Keratinocyte (primary cell): Measurements from ENCODE around the gene CMPK2. TPM values are rescaled to one million over a fixed set of nuclear protein-coding genes. Genes with fewer than 3 reads are reported as not detected.
A peak's percentile ranks its signal among the peaks of the same experiment; 100 is the strongest.

Experiments
- DNase-seq: peaks from one replicate; pipeline ENCODE4 v3.0.0-alpha.2; 2011; ENCODE audit warnings: low read depth, missing footprints, low spot score
- FAIRE-seq: peaks from 2 replicates; lab custom pipeline; 2011; peaks lifted over from hg19 to GRCh38; lab: Jason Lieb, UNC
- H2AFZ ChIP-seq: 2 replicates; pipeline ENCODE4 v1.6.0; 2012; ENCODE audit warnings: low read length, control low read depth, inconsistent platforms; ENCODE audit not compliant: control insufficient read depth
- H3K27ac ChIP-seq: 2 replicates; pipeline ENCODE4 v1.5.1; 2011; ENCODE audit warnings: low read length; ENCODE audit not compliant: control insufficient read depth, insufficient read depth
- H3K27me3 ChIP-seq: 3 replicates; pipeline ENCODE4 v1.6.0; 2011; ENCODE audit warnings: low read length; ENCODE audit not compliant: control insufficient read depth, insufficient read depth; ENCODE audit errors: extremely low read depth
- H3K36me3 ChIP-seq, 2 experiments: 2 replicates in 1 of 2; 3 replicates in 1 of 2; pipeline ENCODE4 v1.5.1; 2011; ENCODE audit warnings: low read length in 2 of 2, mild to moderate bottlenecking in 1 of 2; ENCODE audit not compliant: control insufficient read depth in 2 of 2, insufficient read depth in 2 of 2; ENCODE audit errors: extremely low read depth in 1 of 2
- H3K4me1 ChIP-seq: 3 replicates; pipeline ENCODE4 v1.5.1; 2011; ENCODE audit warnings: low read length; ENCODE audit not compliant: control insufficient read depth, insufficient read depth; ENCODE audit errors: extremely low read depth
- H3K4me2 ChIP-seq: 3 replicates; pipeline ENCODE4 v1.6.0; 2011; ENCODE audit warnings: low read depth, low read length; ENCODE audit not compliant: control insufficient read depth, insufficient read depth; ENCODE audit errors: extremely low read depth
- H3K4me3 ChIP-seq, 3 experiments: fragments of 200-600 bp in 1 of 3; sonication (generic) in 1 of 3; 2 replicates in 2 of 3; 3 replicates in 1 of 3; pipeline ENCODE4 v1.5.1; 2011 to 2016; ENCODE audit warnings: low read length in 3 of 3, mild to moderate bottlenecking in 3 of 3, control low read depth in 2 of 3, inconsistent platforms in 1 of 3, low read depth in 1 of 3, mixed read lengths in 1 of 3, mixed run types in 1 of 3, moderate library complexity in 1 of 3; ENCODE audit not compliant: control insufficient read depth in 2 of 3, insufficient read depth in 2 of 3; ENCODE audit errors: extremely low read depth in 1 of 3
- H3K79me2 ChIP-seq: 2 replicates; pipeline ENCODE4 v1.6.0; 2012; ENCODE audit warnings: low read length; ENCODE audit not compliant: control insufficient read depth, insufficient read depth
- H3K9ac ChIP-seq: 3 replicates; pipeline ENCODE4 v1.6.0; 2011; ENCODE audit warnings: low read length; ENCODE audit not compliant: control insufficient read depth, insufficient read depth; ENCODE audit errors: extremely low read depth
- H3K9me1 ChIP-seq: 3 replicates; pipeline ENCODE4 v1.6.0; 2011; ENCODE audit warnings: low read length; ENCODE audit not compliant: control insufficient read depth, insufficient read depth; ENCODE audit errors: extremely low read depth
- H3K9me3 ChIP-seq: 2 replicates; pipeline ENCODE4 v1.5.1; 2012; ENCODE audit warnings: low read depth, low read length; ENCODE audit not compliant: control insufficient read depth
- H4K20me1 ChIP-seq: 3 replicates; pipeline ENCODE4 v1.6.0; 2011; ENCODE audit warnings: low read length; ENCODE audit not compliant: control insufficient read depth, insufficient read depth; ENCODE audit errors: extremely low read depth
- EZH2 ChIP-seq: IDR thresholded peaks from one replicate; pipeline ENCODE4 v1.6.1; 2012; ENCODE audit warnings: inconsistent platforms, mild to moderate bottlenecking, low read length, moderate library complexity
- dilution Hi-C: fragments of 300-500 bp; cut with MboI; formaldehyde crosslinking; loops from one replicate; pipeline ENCODE4 v1.7.0; 2020; ENCODE audit warnings: low sequenced_read_pairs; ENCODE audit not compliant: extremely low pct_ligation_motif_present
- polyA minus RNA-seq, 3 experiments: library from RNA; depleted of rRNA, polyadenylated mRNA; stranded (reverse); fragments of >200 nt; gene quantifications; 1 replicate in 1 of 3; 2 replicates in 1 of 3; 3 replicates in 1 of 3; pipeline ENCODE4 v1.2.3, GENCODE V29; 2011
- polyA plus RNA-seq, 5 experiments: library from polyadenylated mRNA; depleted of rRNA in 3 of 5; stranded (reverse) in 3 of 5; stranded (forward) in 1 of 5; unstranded in 1 of 5; fragments of >200 nt; gene quantifications; 1 replicate in 1 of 5; 2 replicates in 3 of 5; 3 replicates in 1 of 5; pipeline versions ENCODE4 v1.2.1 to v1.2.3, GENCODE V29; 2011 to 2012; ENCODE audit warnings: missing spikeins in 2 of 5, low read depth in 1 of 5, low replicate concordance in 1 of 5
- TF ChIP-seq, protein P1 (sequence below), 3 experiments: IDR thresholded peaks in 1 of 3; conservative IDR thresholded peaks in 1 of 3; optimal IDR thresholded peaks in 1 of 3; 2 replicates in 2 of 3; 3 replicates in 1 of 3; pipeline versions ENCODE3 to v1.5.1; 2011; ENCODE audit warnings: low read length in 3 of 3, mild to moderate bottlenecking in 3 of 3, moderate library complexity in 2 of 3, control low read depth in 1 of 3, inconsistent platforms in 1 of 3; ENCODE audit not compliant: insufficient read depth in 2 of 3; ENCODE audit errors: extremely low read depth in 1 of 3

CMPK2 gene, protein sequence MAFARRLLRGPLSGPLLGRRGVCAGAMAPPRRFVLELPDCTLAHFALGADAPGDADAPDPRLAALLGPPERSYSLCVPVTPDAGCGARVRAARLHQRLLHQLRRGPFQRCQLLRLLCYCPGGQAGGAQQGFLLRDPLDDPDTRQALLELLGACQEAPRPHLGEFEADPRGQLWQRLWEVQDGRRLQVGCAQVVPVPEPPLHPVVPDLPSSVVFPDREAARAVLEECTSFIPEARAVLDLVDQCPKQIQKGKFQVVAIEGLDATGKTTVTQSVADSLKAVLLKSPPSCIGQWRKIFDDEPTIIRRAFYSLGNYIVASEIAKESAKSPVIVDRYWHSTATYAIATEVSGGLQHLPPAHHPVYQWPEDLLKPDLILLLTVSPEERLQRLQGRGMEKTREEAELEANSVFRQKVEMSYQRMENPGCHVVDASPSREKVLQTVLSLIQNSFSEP
- polyA plus RNA-seq: 0.85 to 3.1 TPM (median 1.5 TPM) in 3 replicates
- 0.11 TPM for polyA plus RNA-seq (2011; ENCODE audit: low read depth)
- polyA plus RNA-seq (2011; cell fraction: cytosol; rRNA removed): 0.90 and 1.5 TPM in 2 replicates
- 1.1 and 1.4 TPM in 2 replicates for polyA plus RNA-seq (2011; cell fraction: nucleus; rRNA removed)
- 0.25 and 2.8 TPM in 2 replicates for polyA plus RNA-seq (2012; ENCODE audit: low replicate concordance)
- 2.0 to 3.4 TPM (median 2.3 TPM) in 3 replicates for polyA minus RNA-seq
- polyA minus RNA-seq (2011; cell fraction: cytosol; rRNA and poly(A)+ RNA removed): 1.3 TPM
- 0.63 and 1.3 TPM in 2 replicates for polyA minus RNA-seq (2011; cell fraction: nucleus; rRNA and poly(A)+ RNA removed)

DNA sequence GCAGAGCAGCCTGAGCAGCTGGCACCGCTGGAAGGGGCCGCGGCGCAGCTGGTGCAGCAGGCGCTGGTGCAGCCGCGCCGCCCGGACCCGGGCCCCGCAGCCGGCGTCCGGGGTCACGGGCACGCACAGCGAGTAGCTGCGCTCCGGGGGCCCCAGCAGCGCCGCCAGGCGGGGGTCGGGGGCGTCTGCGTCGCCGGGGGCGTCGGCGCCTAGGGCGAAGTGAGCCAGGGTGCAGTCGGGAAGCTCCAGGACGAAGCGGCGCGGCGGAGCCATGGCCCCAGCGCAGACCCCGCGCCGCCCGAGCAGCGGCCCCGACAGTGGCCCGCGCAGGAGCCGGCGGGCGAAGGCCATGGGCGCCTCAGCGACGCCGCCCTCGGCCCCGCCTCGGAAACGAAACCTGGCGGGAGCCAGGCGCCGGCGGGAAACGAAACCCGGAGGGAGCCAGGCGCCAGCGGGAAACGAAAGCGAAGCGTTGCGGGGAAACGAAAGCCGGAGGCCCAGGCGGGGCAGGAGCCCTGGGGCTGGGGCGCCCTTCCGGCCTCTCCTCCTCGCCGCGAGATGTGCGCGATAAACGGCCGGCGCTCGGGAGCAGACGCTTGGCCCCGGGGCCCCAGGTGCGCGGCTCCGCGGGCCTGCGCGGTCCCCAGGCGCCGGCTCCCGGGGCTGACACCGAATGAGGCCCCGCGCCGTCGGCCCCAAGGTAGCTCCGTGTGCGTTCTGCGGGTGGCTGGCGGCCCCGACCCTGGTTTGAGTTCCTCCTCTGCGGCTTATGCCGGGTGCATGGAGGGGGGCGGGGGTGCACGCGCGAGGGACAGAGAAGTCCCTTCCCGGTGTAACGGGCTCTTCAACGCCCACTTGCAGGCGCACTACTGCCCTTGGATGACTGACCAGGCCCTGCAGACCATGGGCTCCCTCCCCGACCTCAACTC, at the start of gene CMPK2:
TSS of gene CMPK2 (minus strand) at position 562 of the 929 bp plus-strand sequence. CDS start at position 351, 211 bp downstream.
- Histone ChIP-seq H3K36me3 (no peaks in the 10 kb centered on the region), H3K27me3 (peaks cover 16% of the 10 kb centered on the region), H3K27ac (no peak within 1 kb of the TSS), H4K20me1 (no peaks in the 10 kb centered on the region), H3K4me2 (peak within 1 kb of the TSS; percentile 70), H3K9me3 (no peaks in the 10 kb centered on the region), H3K79me2 (no peaks in the 10 kb centered on the region), H3K9ac (peak within 1 kb of the TSS; percentile 46), H3K9me1 (no peaks in the 10 kb centered on the region), H2AFZ (peak within 1 kb of the TSS; percentile 87), H3K4me1 (no peaks in the 10 kb centered on the region), H3K4me3 (peak within 1 kb of the TSS; percentile 51 to 76 (median 55))
- FAIRE-seq (no peak), DNase-seq (no peak)
- dilution Hi-C loops: no loop called here
- TF ChIP-seq, protein P1, sequence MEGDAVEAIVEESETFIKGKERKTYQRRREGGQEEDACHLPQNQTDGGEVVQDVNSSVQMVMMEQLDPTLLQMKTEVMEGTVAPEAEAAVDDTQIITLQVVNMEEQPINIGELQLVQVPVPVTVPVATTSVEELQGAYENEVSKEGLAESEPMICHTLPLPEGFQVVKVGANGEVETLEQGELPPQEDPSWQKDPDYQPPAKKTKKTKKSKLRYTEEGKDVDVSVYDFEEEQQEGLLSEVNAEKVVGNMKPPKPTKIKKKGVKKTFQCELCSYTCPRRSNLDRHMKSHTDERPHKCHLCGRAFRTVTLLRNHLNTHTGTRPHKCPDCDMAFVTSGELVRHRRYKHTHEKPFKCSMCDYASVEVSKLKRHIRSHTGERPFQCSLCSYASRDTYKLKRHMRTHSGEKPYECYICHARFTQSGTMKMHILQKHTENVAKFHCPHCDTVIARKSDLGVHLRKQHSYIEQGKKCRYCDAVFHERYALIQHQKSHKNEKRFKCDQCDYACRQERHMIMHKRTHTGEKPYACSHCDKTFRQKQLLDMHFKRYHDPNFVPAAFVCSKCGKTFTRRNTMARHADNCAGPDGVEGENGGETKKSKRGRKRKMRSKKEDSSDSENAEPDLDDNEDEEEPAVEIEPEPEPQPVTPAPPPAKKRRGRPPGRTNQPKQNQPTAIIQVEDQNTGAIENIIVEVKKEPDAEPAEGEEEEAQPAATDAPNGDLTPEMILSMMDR (optimal IDR thresholded peaks at IDR 0.05 in 1 of 3, IDR thresholded peaks at IDR 0.05 in 1 of 3, conservative IDR thresholded peaks at IDR 0.05 in 1 of 3; ENCODE audit: extremely low read depth in 1 of 3, insufficient read depth in 2 of 3, low read length in 3 of 3): no peak
- TF ChIP-seq EZH2: no peak

DNA sequence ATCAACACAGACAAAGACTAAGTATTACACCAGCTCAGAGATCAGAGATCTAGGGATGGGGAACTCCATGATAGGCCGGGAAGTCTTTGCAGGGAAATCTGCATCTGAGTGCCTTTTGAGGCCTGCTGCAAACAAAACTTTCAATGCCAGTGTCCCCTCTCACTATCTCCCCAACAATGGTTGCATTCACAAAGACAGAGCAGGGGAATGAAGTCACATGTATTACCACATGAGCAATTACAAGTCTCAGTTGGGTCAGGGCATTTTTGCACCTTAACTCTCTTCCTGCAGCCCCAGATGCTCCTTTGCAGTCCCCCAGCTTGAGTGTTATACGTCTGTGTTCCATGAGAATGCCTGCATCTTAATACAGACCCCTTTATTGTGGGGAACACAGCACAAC, 49.7 kb upstream of the CMPK2 start:
- Histone ChIP-seq H2AFZ (no peak overlapping the region), H3K27ac (no peak overlapping the region), H3K36me3 (no peaks in the 10 kb centered on the region), H3K9me1 (no peaks in the 10 kb centered on the region), H3K27me3 (no peaks in the 10 kb centered on the region), H3K79me2 (no peaks in the 10 kb centered on the region), H4K20me1 (peaks cover 2% of the 10 kb centered on the region), H3K4me1 (peaks cover 3% of the 10 kb centered on the region), H3K4me2 (no peak overlapping the region), H3K9me3 (no peaks in the 10 kb centered on the region), H3K4me3 (no peak overlapping the region), H3K9ac (no peak overlapping the region)
- DNase-seq: no peak
- no peak for TF ChIP-seq EZH2
- TF ChIP-seq, protein P1 (optimal IDR thresholded peaks at IDR 0.05 in 1 of 3, IDR thresholded peaks at IDR 0.05 in 1 of 3, conservative IDR thresholded peaks at IDR 0.05 in 1 of 3; ENCODE audit: extremely low read depth in 1 of 3, insufficient read depth in 2 of 3, low read length in 3 of 3): no peak
- FAIRE-seq: no peak
- dilution Hi-C loops: no loop called here
